ENCODE measurements around the gene POLE. TPM values are rescaled to one million over a fixed set of nuclear protein-coding genes. Genes with fewer than 3 reads are reported as not detected.
"Not testable (repeated sequence)": the region's sequence is repeated elsewhere in the genome, so short reads cannot be mapped to it uniquely, and the experiment has no call there.

POLE gene
- total RNA-seq, 3 donors from 2014 or later (not counting 1 experiment from before 2014, with no cell fraction given): 58.7 to 66.0 (median 65.0) TPM

DNA sequence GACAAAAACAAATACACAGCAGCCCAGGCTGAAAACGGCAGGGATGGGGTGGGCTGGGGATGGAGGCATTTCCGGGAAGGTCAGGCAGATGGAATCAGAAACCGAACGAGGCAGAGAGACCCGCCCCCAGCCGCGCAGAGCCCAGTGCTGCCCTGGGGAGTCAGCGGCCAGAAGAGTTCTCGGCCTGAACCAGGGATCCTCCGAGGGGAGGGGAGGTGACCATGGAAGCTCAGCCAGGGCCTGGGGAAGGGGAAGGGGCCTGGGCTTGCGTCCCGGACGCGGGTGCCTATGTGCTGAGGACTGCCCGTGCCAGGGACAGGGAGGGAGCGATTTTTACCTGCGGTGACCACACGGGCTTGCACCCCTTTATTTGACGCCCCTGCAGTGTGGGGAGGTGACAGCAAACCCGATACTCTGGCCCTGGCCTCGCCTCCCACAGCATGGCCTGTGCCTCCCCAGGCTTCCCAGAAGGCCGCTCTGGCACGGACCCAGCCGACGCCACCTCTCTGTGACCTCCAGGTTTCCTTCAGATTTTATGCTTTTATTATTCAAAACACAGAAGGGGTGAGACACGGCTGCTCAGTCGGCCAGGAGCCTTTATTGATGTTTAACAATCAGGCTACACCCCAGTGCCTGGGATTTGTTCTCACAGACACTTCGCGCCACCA, 84.4 kb downstream of the POLE start:
- peaks cover 19% of the 10 kb centered on the region for H3K4me1 ChIP-seq (ENCODE audit: control insufficient read depth, insufficient read depth, low read length)
- H3K36me3 ChIP-seq (ENCODE audit: control insufficient read depth, insufficient read depth, low read length): no peaks in the 10 kb centered on the region
- H3K9me3 ChIP-seq (ENCODE audit: control insufficient read depth, insufficient read depth, low read length): no peaks in the 10 kb centered on the region
- Mint-ChIP-seq H3K36me3 (no peaks in the 10 kb centered on the region), H3K4me3 (no peak overlapping the region), H3K27ac (no peak overlapping the region), H3K27me3 (ENCODE audit: low read depth in 2 of 2) (peaks cover 18 to 42% of the 10 kb centered on the region in 2 donors), H3K9me3 (no peaks in the 10 kb centered on the region), H3K4me1 (peaks cover 8 to 24% of the 10 kb centered on the region in 2 donors)
- WGBS (ENCODE audit: insufficient coverage): 58% methylated on average over 29 of the region's 29 CpGs
- peaks cover 3% of the 10 kb centered on the region for H3K27me3 ChIP-seq (ENCODE audit: control insufficient read depth, insufficient read depth, low read length)
- DNase-seq (no peak), ATAC-seq (no peak)
- intact Hi-C loops (cut with micrococcal nuclease): no loop called here
- H3K4me3 ChIP-seq (ENCODE audit: low read length): no peak overlapping the region
- TF ChIP-seq, protein P1, sequence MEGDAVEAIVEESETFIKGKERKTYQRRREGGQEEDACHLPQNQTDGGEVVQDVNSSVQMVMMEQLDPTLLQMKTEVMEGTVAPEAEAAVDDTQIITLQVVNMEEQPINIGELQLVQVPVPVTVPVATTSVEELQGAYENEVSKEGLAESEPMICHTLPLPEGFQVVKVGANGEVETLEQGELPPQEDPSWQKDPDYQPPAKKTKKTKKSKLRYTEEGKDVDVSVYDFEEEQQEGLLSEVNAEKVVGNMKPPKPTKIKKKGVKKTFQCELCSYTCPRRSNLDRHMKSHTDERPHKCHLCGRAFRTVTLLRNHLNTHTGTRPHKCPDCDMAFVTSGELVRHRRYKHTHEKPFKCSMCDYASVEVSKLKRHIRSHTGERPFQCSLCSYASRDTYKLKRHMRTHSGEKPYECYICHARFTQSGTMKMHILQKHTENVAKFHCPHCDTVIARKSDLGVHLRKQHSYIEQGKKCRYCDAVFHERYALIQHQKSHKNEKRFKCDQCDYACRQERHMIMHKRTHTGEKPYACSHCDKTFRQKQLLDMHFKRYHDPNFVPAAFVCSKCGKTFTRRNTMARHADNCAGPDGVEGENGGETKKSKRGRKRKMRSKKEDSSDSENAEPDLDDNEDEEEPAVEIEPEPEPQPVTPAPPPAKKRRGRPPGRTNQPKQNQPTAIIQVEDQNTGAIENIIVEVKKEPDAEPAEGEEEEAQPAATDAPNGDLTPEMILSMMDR (IDR thresholded peaks at IDR 0.05): no peak
- no peak overlapping the region for H3K27ac ChIP-seq (ENCODE audit: low read length)

DNA sequence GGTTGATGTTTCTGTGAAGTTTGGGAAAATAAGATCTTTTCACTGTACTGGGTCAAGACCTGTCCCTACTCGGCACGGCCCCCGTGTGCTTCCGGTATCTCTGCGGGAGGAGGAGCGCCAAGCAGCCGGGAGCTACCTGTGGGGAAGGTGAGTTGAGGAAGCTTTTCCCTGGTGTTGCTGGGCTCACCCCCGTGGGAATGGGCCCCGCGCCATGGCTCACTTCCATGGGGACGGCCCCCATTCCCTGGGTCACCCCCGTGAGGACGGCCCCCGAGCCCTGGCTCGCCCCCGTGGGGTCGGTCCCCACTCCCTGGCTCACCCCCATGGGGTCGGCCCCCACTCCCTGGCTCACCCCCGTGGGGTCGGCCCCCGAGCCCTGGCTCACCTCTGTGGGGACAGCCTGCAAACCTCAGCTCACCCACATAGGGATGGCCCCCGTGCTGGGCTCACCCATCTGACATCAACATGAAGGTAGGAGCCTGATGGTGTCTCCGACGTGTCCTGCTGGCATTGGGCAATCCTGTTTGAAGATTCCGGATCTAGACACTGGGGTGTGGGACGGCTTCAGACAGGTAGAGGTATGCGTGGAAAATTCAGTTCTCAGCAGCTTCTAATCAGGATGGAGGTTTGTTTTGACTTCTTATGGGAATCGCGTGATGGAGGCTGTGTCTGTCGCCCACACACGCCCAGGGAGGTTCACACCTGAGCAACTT, 85.8 kb downstream of the POLE start:
- H3K36me3 Mint-ChIP-seq: no peaks in the 10 kb centered on the region

DNA sequence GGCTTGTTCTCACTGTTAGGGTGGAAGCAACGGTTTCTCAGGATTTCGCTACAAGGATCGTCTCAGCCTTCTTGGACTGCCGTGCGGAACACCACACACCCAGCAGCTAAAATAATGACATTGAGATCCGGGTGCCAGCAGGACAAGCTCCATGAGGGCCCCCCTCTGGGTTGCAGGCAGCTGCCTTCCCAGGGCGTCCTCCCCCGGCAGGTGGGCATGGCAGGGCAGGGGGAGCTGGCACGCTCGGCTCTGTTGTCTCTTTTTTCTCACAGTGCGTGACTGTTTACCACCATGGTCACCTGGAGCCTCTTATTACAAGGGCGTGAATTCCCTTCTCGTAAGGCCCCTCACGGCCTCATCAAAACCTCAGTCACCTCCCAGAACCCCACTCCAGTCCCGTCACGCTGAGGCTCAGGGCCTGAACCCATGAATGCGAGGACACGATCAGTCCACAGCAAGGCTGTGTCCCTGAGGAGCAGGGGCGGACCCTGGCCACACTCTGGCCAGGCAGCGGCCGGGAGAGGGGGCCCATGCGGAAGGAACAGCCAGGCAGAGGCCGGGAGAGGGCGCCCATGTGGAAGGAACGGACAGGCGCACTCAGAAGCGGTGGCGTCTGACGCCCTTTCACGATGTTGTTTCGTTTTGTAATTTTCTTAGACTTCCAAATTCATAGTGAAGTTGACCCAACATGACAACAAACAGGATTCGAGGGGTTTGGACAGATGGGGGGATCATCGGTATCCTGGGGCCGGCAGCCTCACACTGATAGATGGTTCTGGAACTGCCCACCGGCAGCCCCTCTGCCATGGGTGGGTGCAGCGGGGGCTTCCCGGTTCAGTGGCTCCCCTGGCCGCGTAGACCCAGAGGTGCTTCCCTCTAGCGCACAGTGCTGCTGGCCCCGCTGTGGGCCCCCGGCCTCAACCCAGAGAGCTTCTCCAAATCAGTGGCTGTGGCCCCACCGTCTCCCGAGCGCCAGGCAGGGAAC, 86.8 kb downstream of the POLE start:
- H3K27me3 Mint-ChIP-seq (ENCODE audit: low read depth in 2 of 2): peaks cover 19 to 38% of the 10 kb centered on the region in 2 donors
- peak overlapping the region; percentile 25 for H3K4me3 ChIP-seq (ENCODE audit: low read length)
- peak; percentile 30 to 64 for DNase-seq

More for the DNA sequence above, 85.8 kb downstream of the POLE start:
- H3K4me3 Mint-ChIP-seq: peak overlapping the region; percentile 77
- Histone ChIP-seq H3K9me3 (ENCODE audit: control insufficient read depth, insufficient read depth, low read length) (no peaks in the 10 kb centered on the region), H3K36me3 (ENCODE audit: control insufficient read depth, insufficient read depth, low read length) (no peaks in the 10 kb centered on the region), H3K27me3 (ENCODE audit: control insufficient read depth, insufficient read depth, low read length) (peaks cover 3% of the 10 kb centered on the region), H3K27ac (ENCODE audit: low read length) (no peak overlapping the region), H3K4me1 (ENCODE audit: control insufficient read depth, insufficient read depth, low read length) (peaks cover 24% of the 10 kb centered on the region), H3K4me3 (ENCODE audit: low read length) (peak overlapping the region; percentile 25)
- H3K9me3 Mint-ChIP-seq: no peaks in the 10 kb centered on the region
- TF ChIP-seq, protein P1 (IDR thresholded peaks at IDR 0.05): no peak
- peaks cover 21 to 39% of the 10 kb centered on the region in 2 donors for H3K27me3 Mint-ChIP-seq (ENCODE audit: low read depth in 2 of 2)
- peak overlapping the region in 1 of 2 donors; percentile 79 for H3K27ac Mint-ChIP-seq
- H3K4me1 Mint-ChIP-seq: peaks cover 14 to 32% of the 10 kb centered on the region in 2 donors
- DNase-seq (no peak), ATAC-seq (no peak)
- intact Hi-C loops (cut with micrococcal nuclease): no loop called here
- 84% methylated on average over 25 of the region's 31 CpGs for WGBS (ENCODE audit: insufficient coverage)

DNA sequence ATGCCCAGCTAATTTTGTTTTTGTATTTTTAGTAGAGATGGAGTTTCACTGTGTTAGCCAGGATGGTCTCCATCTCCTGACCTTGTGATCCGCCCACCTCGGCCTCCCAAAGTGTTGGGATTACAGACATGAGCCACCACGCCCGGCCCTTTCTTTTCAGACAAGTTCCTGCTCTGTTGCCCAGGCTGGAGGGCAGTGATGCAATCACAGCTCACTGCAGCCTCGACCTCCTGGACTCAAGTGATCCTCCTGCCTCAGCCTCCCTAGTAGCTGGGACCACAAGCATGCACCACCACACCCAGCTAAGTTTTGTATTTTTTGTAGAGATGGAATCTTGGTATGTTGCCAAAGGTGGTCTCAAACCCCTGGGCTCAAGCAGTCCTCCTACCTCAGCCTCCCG, 87.6 kb downstream of the POLE start:
- H3K36me3 ChIP-seq (ENCODE audit: control insufficient read depth, insufficient read depth, low read length); ATAC-seq; H3K27ac ChIP-seq (ENCODE audit: low read length); H3K27me3 ChIP-seq (ENCODE audit: control insufficient read depth, insufficient read depth, low read length); intact Hi-C loops (cut with micrococcal nuclease); H3K9me3 Mint-ChIP-seq; DNase-seq; H3K4me3 ChIP-seq (ENCODE audit: low read length); H3K27ac Mint-ChIP-seq; H3K36me3 Mint-ChIP-seq; H3K9me3 ChIP-seq (ENCODE audit: control insufficient read depth, insufficient read depth, low read length): not testable (repeated sequence)
- Mint-ChIP-seq H3K27me3 (ENCODE audit: low read depth in 2 of 2) (peaks cover 15 to 29% of the 10 kb centered on the region in 2 donors), H3K4me3 (peak overlapping the region; percentile 77), H3K4me1 (peaks cover 14 to 32% of the 10 kb centered on the region in 2 donors)
- 95% methylated on average over 6 of the region's 6 CpGs for WGBS (ENCODE audit: insufficient coverage)
- peaks cover 24% of the 10 kb centered on the region for H3K4me1 ChIP-seq (ENCODE audit: control insufficient read depth, insufficient read depth, low read length)

More for the DNA sequence above, 86.8 kb downstream of the POLE start:
- Histone ChIP-seq H3K9me3 (ENCODE audit: control insufficient read depth, insufficient read depth, low read length) (no peaks in the 10 kb centered on the region), H3K36me3 (ENCODE audit: control insufficient read depth, insufficient read depth, low read length) (no peaks in the 10 kb centered on the region), H3K4me1 (ENCODE audit: control insufficient read depth, insufficient read depth, low read length) (peaks cover 24% of the 10 kb centered on the region), H3K27ac (ENCODE audit: low read length) (no peak overlapping the region), H3K27me3 (ENCODE audit: control insufficient read depth, insufficient read depth, low read length) (peaks cover 3% of the 10 kb centered on the region)
- TF ChIP-seq, protein P1 (IDR thresholded peaks at IDR 0.05): peak; percentile 23
- peak overlapping the region in 1 of 2 donors; percentile 79 for H3K27ac Mint-ChIP-seq
- intact Hi-C loops (cut with micrococcal nuclease): no loop called here
- H3K4me1 Mint-ChIP-seq: peaks cover 14 to 32% of the 10 kb centered on the region in 2 donors
- peak overlapping the region; percentile 77 for H3K4me3 Mint-ChIP-seq
- no peaks in the 10 kb centered on the region for H3K36me3 Mint-ChIP-seq
- WGBS (ENCODE audit: insufficient coverage): 32% methylated on average over 45 of the region's 45 CpGs
- ATAC-seq: peak; percentile 52 to 64 (median 56)
- no peaks in the 10 kb centered on the region for H3K9me3 Mint-ChIP-seq
